Neural progenitor cell (in vitro differentiated cells): Measurements from ENCODE around the gene KLHL9. TPM values are rescaled to one million over a fixed set of nuclear protein-coding genes. Genes with fewer than 3 reads are reported as not detected.
"Not testable (repeated sequence)": the region's sequence is repeated elsewhere in the genome, so short reads cannot be mapped to it uniquely, and the experiment has no call there.

ENCODE experiments used
- DNase-seq: peaks from one replicate; pipeline ENCODE4 v3.0.0-alpha.2; 2016; ENCODE audit warnings: low spot score
- H2AFZ ChIP-seq: fragments of 200-600 bp; sonication (generic); replicated peaks from 2 replicates; pipeline ENCODE4 v1.6.1; 2016; ENCODE audit warnings: antibody characterized with exemption
- H3F3A ChIP-seq: fragments of 200-600 bp; sonication (generic); 2 replicates; pipeline ENCODE4 v1.6.1; 2016; ENCODE audit warnings: antibody characterized with exemption, low read depth
- H3K27ac ChIP-seq: fragments of 200-600 bp; sonication (generic); 2 replicates; pipeline ENCODE4 v1.5.1; 2016; ENCODE audit warnings: mild to moderate bottlenecking
- H3K27me3 ChIP-seq: fragments of 200-600 bp; sonication (generic); 2 replicates; pipeline ENCODE4 v1.6.1; 2016; ENCODE audit warnings: mild to moderate bottlenecking, moderate library complexity
- H3K36me3 ChIP-seq: fragments of 200-600 bp; sonication (generic); 2 replicates; pipeline ENCODE4 v1.5.1; 2016
- H3K4me1 ChIP-seq: fragments of 200-600 bp; sonication (generic); 2 replicates; pipeline ENCODE4 v1.6.1; 2016; ENCODE audit warnings: mixed run types
- H3K4me2 ChIP-seq: fragments of 200-600 bp; sonication (generic); 2 replicates; pipeline ENCODE4 v1.6.1; 2016
- H3K4me3 ChIP-seq: fragments of 200-600 bp; sonication (generic); 2 replicates; pipeline ENCODE4 v1.5.1; 2016
- H3K79me2 ChIP-seq: fragments of 200-600 bp; sonication (generic); 2 replicates; pipeline ENCODE4 v1.6.1; 2016; ENCODE audit warnings: low read depth
- H3K9ac ChIP-seq: fragments of 200-600 bp; sonication (generic); 2 replicates; pipeline ENCODE4 v1.6.1; 2016
- H3K9me3 ChIP-seq: fragments of 200-600 bp; sonication (generic); 2 replicates; pipeline ENCODE4 v1.5.1; 2016; ENCODE audit warnings: low read depth
- H4K20me1 ChIP-seq: fragments of 200-600 bp; sonication (generic); 2 replicates; pipeline ENCODE4 v1.6.1; 2016; ENCODE audit warnings: low read depth
- H3K27ac Mint-ChIP-seq: 3 replicates; pipeline ENCODE4 v1.8.0; 2021; ENCODE audit warnings: mixed read lengths
- H3K27me3 Mint-ChIP-seq: 2 replicates; pipeline ENCODE4 v1.8.0; 2022; ENCODE audit warnings: low read depth, mild to moderate bottlenecking, inconsistent platforms, moderate library complexity, mixed read lengths; ENCODE audit not compliant: insufficient read depth
- H3K36me3 Mint-ChIP-seq: 3 replicates; pipeline ENCODE4 v1.8.0; 2021; ENCODE audit warnings: mixed read lengths
- H3K4me1 Mint-ChIP-seq: 3 replicates; pipeline ENCODE4 v1.8.0; 2021; ENCODE audit warnings: mixed read lengths
- H3K4me3 Mint-ChIP-seq: 3 replicates; pipeline ENCODE4 v1.8.0; 2021; ENCODE audit warnings: mild to moderate bottlenecking, moderate library complexity, mixed read lengths
- H3K9me3 Mint-ChIP-seq: 3 replicates; pipeline ENCODE4 v1.8.0; 2020; ENCODE audit warnings: mixed read lengths
- CTCF ChIP-seq: fragments of 200-600 bp; sonication (generic); IDR thresholded peaks from 2 replicates; pipeline ENCODE4 v1.5.1; 2017; ENCODE audit warnings: antibody characterized with exemption, mild to moderate bottlenecking
- EZH2 ChIP-seq: fragments of 200-600 bp; sonication (generic); IDR thresholded peaks from 2 replicates; pipeline ENCODE4 v1.6.1; 2017; ENCODE audit warnings: antibody characterized with exemption, mild to moderate bottlenecking, moderate library complexity
- EZH2phosphoT487 ChIP-seq: fragments of 200-600 bp; sonication (generic); IDR thresholded peaks from 2 replicates; pipeline ENCODE4 v1.6.1; 2017; ENCODE audit warnings: antibody characterized with exemption
- total RNA-seq: library from RNA; depleted of rRNA; stranded (reverse); fragments of >200 nt; gene quantifications from 2 replicates; pipeline ENCODE4 v1.2.3, GENCODE V29; 2015; ENCODE audit warnings: low replicate concordance

KLHL9 gene, protein sequence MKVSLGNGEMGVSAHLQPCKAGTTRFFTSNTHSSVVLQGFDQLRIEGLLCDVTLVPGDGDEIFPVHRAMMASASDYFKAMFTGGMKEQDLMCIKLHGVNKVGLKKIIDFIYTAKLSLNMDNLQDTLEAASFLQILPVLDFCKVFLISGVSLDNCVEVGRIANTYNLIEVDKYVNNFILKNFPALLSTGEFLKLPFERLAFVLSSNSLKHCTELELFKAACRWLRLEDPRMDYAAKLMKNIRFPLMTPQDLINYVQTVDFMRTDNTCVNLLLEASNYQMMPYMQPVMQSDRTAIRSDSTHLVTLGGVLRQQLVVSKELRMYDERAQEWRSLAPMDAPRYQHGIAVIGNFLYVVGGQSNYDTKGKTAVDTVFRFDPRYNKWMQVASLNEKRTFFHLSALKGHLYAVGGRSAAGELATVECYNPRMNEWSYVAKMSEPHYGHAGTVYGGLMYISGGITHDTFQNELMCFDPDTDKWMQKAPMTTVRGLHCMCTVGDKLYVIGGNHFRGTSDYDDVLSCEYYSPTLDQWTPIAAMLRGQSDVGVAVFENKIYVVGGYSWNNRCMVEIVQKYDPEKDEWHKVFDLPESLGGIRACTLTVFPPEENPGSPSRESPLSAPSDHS
- 33.5 and 42.0 TPM in 2 replicates for total RNA-seq

DNA sequence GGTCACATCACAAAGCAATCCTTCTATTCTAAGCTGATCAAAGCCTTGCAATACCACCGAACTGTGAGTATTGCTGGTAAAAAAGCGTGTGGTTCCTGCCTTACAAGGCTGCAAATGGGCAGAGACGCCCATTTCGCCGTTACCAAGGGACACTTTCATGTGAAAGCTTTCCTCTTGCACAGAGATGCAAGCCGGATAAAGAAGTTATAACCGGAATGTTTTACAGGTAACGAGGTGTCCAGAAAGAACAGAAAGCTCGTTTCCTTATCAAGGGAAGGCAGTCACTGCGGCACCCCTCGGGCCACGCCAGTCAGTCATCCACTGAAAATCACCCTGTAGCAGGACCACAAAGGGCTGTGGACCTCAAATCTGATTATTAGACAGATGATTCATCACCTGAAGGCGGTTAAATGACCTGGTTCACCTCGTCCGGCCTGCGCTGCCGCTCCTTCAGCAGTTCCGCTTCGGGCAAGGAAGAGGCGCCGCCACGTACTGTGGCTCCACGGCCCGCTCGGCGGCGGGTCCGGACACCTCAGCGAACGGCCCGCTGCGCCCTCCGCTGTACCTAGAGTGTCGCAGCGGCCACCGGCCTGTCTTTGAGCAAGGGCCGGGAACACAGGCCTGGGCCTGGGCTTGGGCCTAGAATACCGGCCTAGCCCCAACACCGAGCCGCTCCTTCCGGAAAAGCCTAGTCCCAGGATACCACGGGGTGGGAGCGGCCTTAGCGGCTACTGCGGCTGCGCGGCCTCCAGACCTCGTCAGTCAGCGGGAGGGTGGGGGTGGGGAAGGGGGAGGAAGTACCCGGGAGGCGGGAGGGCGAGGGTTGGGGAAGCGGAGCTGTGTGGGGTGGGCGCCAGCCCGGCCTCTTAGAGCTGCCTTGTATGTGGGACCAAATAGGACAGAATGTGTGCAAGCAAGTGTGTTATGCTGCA is at the start of gene KLHL9:
TSS of gene KLHL9 (minus strand) at position 704 of the 932 bp plus-strand sequence. CDS start at position 159, 545 bp downstream.
- TF ChIP-seq CTCF (no peak), EZH2 (no peak)
- Mint-ChIP-seq H3K4me1 (peaks cover 40% of the 10 kb centered on the region), H3K36me3 (peaks cover 16% of the 10 kb centered on the region)

GRCh38 chr9:21383627-21384026 is 48.4 kb upstream of the KLHL9 start:
- no peak for DNase-seq
- H4K20me1 ChIP-seq: no peaks in the 10 kb centered on the region
- no peak overlapping the region for H3K4me2 ChIP-seq
- Mint-ChIP-seq H3K9me3 (no peaks in the 10 kb centered on the region), H3K4me3 (no peak overlapping the region), H3K27ac (no peak overlapping the region), H3K36me3 (no peaks in the 10 kb centered on the region), H3K27me3 (no peaks in the 10 kb centered on the region), H3K4me1 (no peaks in the 10 kb centered on the region)
- no peaks in the 10 kb centered on the region for H3K36me3 ChIP-seq
- no peaks in the 10 kb centered on the region for H3K9me3 ChIP-seq
- no peak overlapping the region for H3K4me3 ChIP-seq
- no peaks in the 10 kb centered on the region for H3F3A ChIP-seq
- no peaks in the 10 kb centered on the region for H3K4me1 ChIP-seq
- no peak overlapping the region for H3K9ac ChIP-seq
- no peak for TF ChIP-seq EZH2
- no peak for TF ChIP-seq EZH2phosphoT487
- TF ChIP-seq CTCF: no peak
- no peaks in the 10 kb centered on the region for H3K79me2 ChIP-seq
- no peak overlapping the region for H3K27ac ChIP-seq
- H3K27me3 ChIP-seq: peaks cover 4% of the 10 kb centered on the region
- no peak overlapping the region for H2AFZ ChIP-seq

More for the DNA sequence above, at the start of gene KLHL9:
- Mint-ChIP-seq H3K27me3 (no peaks in the 10 kb centered on the region), H3K4me3 (peak within 1 kb of the TSS; percentile 92), H3K27ac (peak within 1 kb of the TSS; percentile 95), H3K9me3 (no peaks in the 10 kb centered on the region)
- Histone ChIP-seq H3K9me3 (no peaks in the 10 kb centered on the region), H3K27me3 (no peaks in the 10 kb centered on the region), H3K27ac (peak within 1 kb of the TSS; percentile 92), H3F3A (no peaks in the 10 kb centered on the region), H2AFZ (peak within 1 kb of the TSS; percentile 93), H3K36me3 (no peaks in the 10 kb centered on the region), H3K4me2 (peak within 1 kb of the TSS; percentile 83), H3K4me3 (peak within 1 kb of the TSS; percentile 67), H4K20me1 (peaks cover 36% of the 10 kb centered on the region), H3K4me1 (peaks cover 11% of the 10 kb centered on the region), H3K9ac (peak within 1 kb of the TSS; percentile 97), H3K79me2 (peaks cover 52% of the 10 kb centered on the region)
- DNase-seq: peak; percentile 96

GRCh38 chr9:21381448-21382339 is 46.5 kb upstream of the KLHL9 start:
- DNase-seq: no peak
- no peak overlapping the region for H3K27ac Mint-ChIP-seq
- no peak overlapping the region for H3K9ac ChIP-seq

GRCh38 chr9:21371467-21371866 is 36.3 kb upstream of the KLHL9 start:
- H3K4me1 ChIP-seq, DNase-seq, H3K36me3 Mint-ChIP-seq, H4K20me1 ChIP-seq, H3K27ac ChIP-seq, H3K36me3 ChIP-seq, H3K27me3 Mint-ChIP-seq, H3K4me3 Mint-ChIP-seq, H3K9ac ChIP-seq, H3K9me3 Mint-ChIP-seq, H3F3A ChIP-seq, H3K4me3 ChIP-seq, H2AFZ ChIP-seq, H3K9me3 ChIP-seq, H3K4me1 Mint-ChIP-seq, H3K79me2 ChIP-seq, H3K4me2 ChIP-seq, H3K27ac Mint-ChIP-seq, H3K27me3 ChIP-seq: not testable (repeated sequence)

More at GRCh38 chr9:21381448-21382339, 46.5 kb upstream of the KLHL9 start:
- no peak overlapping the region for H3K4me2 ChIP-seq
- H3K79me2 ChIP-seq: no peaks in the 10 kb centered on the region
- no peak overlapping the region for H2AFZ ChIP-seq
- TF ChIP-seq CTCF (no peak), EZH2 (no peak), EZH2phosphoT487 (no peak)
- H3F3A ChIP-seq: no peaks in the 10 kb centered on the region
- Mint-ChIP-seq H3K4me3 (no peak overlapping the region), H3K27me3 (no peaks in the 10 kb centered on the region), H3K36me3 (no peaks in the 10 kb centered on the region), H3K9me3 (no peaks in the 10 kb centered on the region), H3K4me1 (no peaks in the 10 kb centered on the region)
- no peaks in the 10 kb centered on the region for H3K36me3 ChIP-seq
- no peak overlapping the region for H3K27ac ChIP-seq
- no peak overlapping the region for H3K4me3 ChIP-seq
- H3K27me3 ChIP-seq: peaks cover 4% of the 10 kb centered on the region
- H4K20me1 ChIP-seq: no peaks in the 10 kb centered on the region
- H3K4me1 ChIP-seq: no peaks in the 10 kb centered on the region
- no peaks in the 10 kb centered on the region for H3K9me3 ChIP-seq
